ENCODE data around the gene TULP1. TPM values are rescaled to one million over a fixed set of nuclear protein-coding genes. Genes with fewer than 3 reads are reported as not detected.

The TULP1 gene
- total RNA-seq, 1 experiment from 2014 or later = not detected

- peaks cover 53% of the 10 kb centered on the region for H3K4me1 Mint-ChIP-seq (ENCODE audit: low read depth, unreplicated experiment)
- H3K4me3 Mint-ChIP-seq (ENCODE audit: low read depth, unreplicated experiment) = no peak overlapping the region
These were observed 18.5 kb downstream of the TULP1 start for GRCh38 chr6:35494161-35494563.

GRCh38 chr6:35493307-35493983 lies 19.3 kb downstream of the TULP1 start:
- Mint-ChIP-seq H3K27ac (ENCODE audit: unreplicated experiment) (no peak overlapping the region), H3K4me3 (ENCODE audit: low read depth, unreplicated experiment) (no peak overlapping the region), H3K27me3 (ENCODE audit: unreplicated experiment) (no peaks in the 10 kb centered on the region), H3K36me3 (ENCODE audit: insufficient read depth, unreplicated experiment) (peaks cover 32% of the 10 kb centered on the region), H3K9me3 (ENCODE audit: low read depth, unreplicated experiment) (no peaks in the 10 kb centered on the region), H3K4me1 (ENCODE audit: low read depth, unreplicated experiment) (peaks cover 54% of the 10 kb centered on the region)
- CTCF ChIA-PET = no interaction called here
- DNase-seq = no peak
- BruUV-seq (replicated peaks) = no TSS peak
- no peak for TF ChIP-seq CTCF (IDR thresholded peaks at IDR 0.05; ENCODE audit: unreplicated experiment)
- intact Hi-C loops (cut with micrococcal nuclease; ENCODE audit: unreplicated experiment) = no loop called here

More at GRCh38 chr6:35494161-35494563, 18.5 kb downstream of the TULP1 start:
- Mint-ChIP-seq H3K27me3 (ENCODE audit: unreplicated experiment) (no peaks in the 10 kb centered on the region), H3K27ac (ENCODE audit: unreplicated experiment) (no peak overlapping the region), H3K36me3 (ENCODE audit: insufficient read depth, unreplicated experiment) (peaks cover 37% of the 10 kb centered on the region), H3K9me3 (ENCODE audit: low read depth, unreplicated experiment) (peaks cover 2% of the 10 kb centered on the region)
- no TSS peak for BruUV-seq (replicated peaks)
- no peak for DNase-seq
- intact Hi-C loops (cut with micrococcal nuclease; ENCODE audit: unreplicated experiment) = no loop called here
- CTCF ChIA-PET = no interaction called here
- no peak for TF ChIP-seq CTCF (IDR thresholded peaks at IDR 0.05; ENCODE audit: unreplicated experiment)

- H3K36me3 Mint-ChIP-seq (ENCODE audit: insufficient read depth, unreplicated experiment) = peaks cover 31% of the 10 kb centered on the region
- CTCF ChIA-PET = interaction anchor here (0.6 kb wide), 1 partner anchor 224 kb away, joined by 8 read pairs; no protein-coding TSS in a partner anchor
- intact Hi-C loops (cut with micrococcal nuclease; ENCODE audit: unreplicated experiment) = no loop called here
- H3K9me3 Mint-ChIP-seq (ENCODE audit: low read depth, unreplicated experiment) = no peaks in the 10 kb centered on the region
- H3K27ac Mint-ChIP-seq (ENCODE audit: unreplicated experiment) = no peak overlapping the region
- peaks cover 56% of the 10 kb centered on the region for H3K4me1 Mint-ChIP-seq (ENCODE audit: low read depth, unreplicated experiment)
- H3K27me3 Mint-ChIP-seq (ENCODE audit: unreplicated experiment) = no peaks in the 10 kb centered on the region
- BruUV-seq (replicated peaks) = no TSS peak
- TF ChIP-seq CTCF (IDR thresholded peaks at IDR 0.05; ENCODE audit: unreplicated experiment) = no peak
- DNase-seq = no peak
- H3K4me3 Mint-ChIP-seq (ENCODE audit: low read depth, unreplicated experiment) = peak overlapping the region; percentile 21
These were observed 19.8 kb downstream of the TULP1 start for GRCh38 chr6:35492974-35493284.

GRCh38 chr6:35492258-35492973 lies 20.3 kb downstream of the TULP1 start:
- no peak overlapping the region for H3K27ac Mint-ChIP-seq (ENCODE audit: unreplicated experiment)
- H3K4me1 Mint-ChIP-seq (ENCODE audit: low read depth, unreplicated experiment) = peaks cover 61% of the 10 kb centered on the region
- intact Hi-C loops (cut with micrococcal nuclease; ENCODE audit: unreplicated experiment) = no loop called here
- H3K4me3 Mint-ChIP-seq (ENCODE audit: low read depth, unreplicated experiment) = peak overlapping the region; percentile 21
- BruUV-seq (replicated peaks) = no TSS peak
- no peaks in the 10 kb centered on the region for H3K9me3 Mint-ChIP-seq (ENCODE audit: low read depth, unreplicated experiment)
- CTCF ChIA-PET = interaction anchor here (0.6 kb wide), 1 partner anchor 225 kb away, joined by 8 read pairs; no protein-coding TSS in a partner anchor
- peaks cover 31% of the 10 kb centered on the region for H3K36me3 Mint-ChIP-seq (ENCODE audit: insufficient read depth, unreplicated experiment)
- no peak for DNase-seq
- no peak for TF ChIP-seq CTCF (IDR thresholded peaks at IDR 0.05; ENCODE audit: unreplicated experiment)
- H3K27me3 Mint-ChIP-seq (ENCODE audit: unreplicated experiment) = no peaks in the 10 kb centered on the region
